Colonic mucosa (tissue), 4 donors: ENCODE data around the gene ANTXR1. TPM values are rescaled to one million over a fixed set of nuclear protein-coding genes. Genes with fewer than 3 reads are reported as not detected.

Source experiments
- DNase-seq: peaks from one replicate; pipeline ENCODE4 v3.0.0-alpha.2; 2020
- H3K27ac ChIP-seq: fragments of 200-600 bp; one replicate; pipeline ENCODE4 v1.8.0; 2021
- H3K27me3 ChIP-seq: fragments of 200-600 bp; one replicate; pipeline ENCODE4 v1.8.0; 2021
- H3K36me3 ChIP-seq: fragments of 200-600 bp; one replicate; pipeline ENCODE4 v1.8.0; 2021
- H3K4me1 ChIP-seq: fragments of 200-600 bp; one replicate; pipeline ENCODE4 v1.8.0; 2021; ENCODE audit warnings: mild to moderate bottlenecking
- H3K4me3 ChIP-seq: fragments of 200-600 bp; one replicate; pipeline ENCODE4 v1.8.0; 2021
- H3K9ac ChIP-seq, 2 donors: one replicate each; pipeline ENCODE4 v1.7.0; 2013; ENCODE audit warnings: control low read depth in 2 of 2, low read depth in 2 of 2, low read length in 2 of 2
- H3K9me3 ChIP-seq: fragments of 200-600 bp; one replicate; pipeline ENCODE4 v1.8.0; 2021
- CTCF ChIP-seq: fragments of 200-600 bp; IDR thresholded peaks from one replicate; pipeline ENCODE4 v1.8.0; 2022; ENCODE audit warnings: antibody characterized with exemption, mild to moderate bottlenecking
- intact Hi-C: fragments of 100-400 bp; cut with DNase I; formaldehyde crosslinking; loops from one replicate; pipeline ENCODE4 v1.14.1; 2022
- total RNA-seq, 2 donors: library from RNA; stranded (reverse); fragmentation: NEBNext Ultra II Directional in 1 of 2; extraction: Animal tissue kit (Norgen Biotek cat#: 25700) in 1 of 2; gene quantifications; one replicate each; pipeline ENCODE4 v1.2.1, GENCODE V29; 2021
- donor health status: healthy.
- donor health status: DM: no; HTN: no; CAD: no.
- donor health status: DM: no; HTN: no; CAD: no.

ANTXR1 gene
- total RNA-seq, 2 donors from 2014 or later, result 8.1 to 17.0 TPM

- intact Hi-C loops, result no loop called here
- no peak for DNase-seq
- Histone ChIP-seq H3K36me3 (no peaks in the 10 kb centered on the region), H3K27me3 (no peaks in the 10 kb centered on the region), H3K9me3 (no peaks in the 10 kb centered on the region), H3K4me3 (no peak overlapping the region), H3K4me1 (no peaks in the 10 kb centered on the region), H3K27ac (no peak overlapping the region), H3K9ac (no peak overlapping the region)
- no peak for TF ChIP-seq CTCF
Observed at GRCh38 chr2:69183659-69184058, 170.7 kb downstream of the ANTXR1 start.

- H3K36me3 ChIP-seq, result no peaks in the 10 kb centered on the region
- no peaks in the 10 kb centered on the region for H3K27me3 ChIP-seq
- H3K9ac ChIP-seq, result no peak overlapping the region
- DNase-seq, result no peak
- TF ChIP-seq CTCF, result no peak
- H3K9me3 ChIP-seq, result no peaks in the 10 kb centered on the region
- H3K4me3 ChIP-seq, result no peak overlapping the region
- H3K4me1 ChIP-seq, result no peaks in the 10 kb centered on the region
- H3K27ac ChIP-seq, result no peak overlapping the region
- intact Hi-C loops, result no loop called here
Observed at GRCh38 chr2:69184224-69184623, 171.2 kb downstream of the ANTXR1 start.

- H3K27ac ChIP-seq, result peak overlapping the region; percentile 58
- no peak for TF ChIP-seq CTCF
- intact Hi-C loops, result no loop called here
Observed at GRCh38 chr2:69185807-69186206, 172.8 kb downstream of the ANTXR1 start.

GRCh38 chr2:69186614-69187013, 173.6 kb downstream of the ANTXR1 start:
- Histone ChIP-seq H3K36me3 (no peaks in the 10 kb centered on the region), H3K4me3 (no peak overlapping the region), H3K9me3 (no peaks in the 10 kb centered on the region), H3K4me1 (no peaks in the 10 kb centered on the region), H3K27me3 (no peaks in the 10 kb centered on the region), H3K27ac (peak overlapping the region; percentile 58), H3K9ac (no peak overlapping the region)
- peak; percentile 35 for DNase-seq
- no peak for TF ChIP-seq CTCF
- intact Hi-C loops, result no loop called here

More at GRCh38 chr2:69185807-69186206, 172.8 kb downstream of the ANTXR1 start:
- Histone ChIP-seq H3K9me3 (no peaks in the 10 kb centered on the region), H3K36me3 (no peaks in the 10 kb centered on the region), H3K9ac (no peak overlapping the region), H3K4me1 (no peaks in the 10 kb centered on the region), H3K27me3 (no peaks in the 10 kb centered on the region), H3K4me3 (no peak overlapping the region)
- peak; percentile 28 for DNase-seq

GRCh38 chr2:69188182-69188900, 175.4 kb downstream of the ANTXR1 start:
- no peaks in the 10 kb centered on the region for H3K4me1 ChIP-seq
- H3K4me3 ChIP-seq, result no peak overlapping the region
- no peak for TF ChIP-seq CTCF
- H3K27me3 ChIP-seq, result no peaks in the 10 kb centered on the region
- intact Hi-C loops, result no loop called here
- no peak overlapping the region for H3K27ac ChIP-seq
- no peaks in the 10 kb centered on the region for H3K36me3 ChIP-seq
- H3K9me3 ChIP-seq, result no peaks in the 10 kb centered on the region
- H3K9ac ChIP-seq, result no peak overlapping the region
- DNase-seq, result no peak
